Tongue (tissue), 2 donors: ENCODE data around the gene BABAM2. TPM values are rescaled to one million over a fixed set of nuclear protein-coding genes. Genes with fewer than 3 reads are reported as not detected.
"Not testable (repeated sequence)": the region's sequence is repeated elsewhere in the genome, so short reads cannot be mapped to it uniquely, and the experiment has no call there.

Source experiments
- DNase-seq: peaks from one replicate; pipeline ENCODE4 v3.0.0-alpha.2; 2015
- total RNA-seq: library from RNA; depleted of rRNA; stranded (reverse); fragments of >200 nt; gene quantifications from one replicate; pipeline ENCODE4 v1.2.3, GENCODE V29; 2014

The BABAM2 gene
- total RNA-seq, 1 donor from 2014 or later: 16.1 TPM

- not testable (repeated sequence) for DNase-seq
Observed at GRCh38 chr2:28255231-28255630, 364.7 kb downstream of the BABAM2 start.

GRCh38 chr2:28257182-28257581 lies 366.7 kb downstream of the BABAM2 start:
- no peak for DNase-seq

GRCh38 chr2:28259226-28259625 lies 368.7 kb downstream of the BABAM2 start:
- not testable (repeated sequence) for DNase-seq

- peak; percentile 52 for DNase-seq
Observed at GRCh38 chr2:28263690-28264089, 373.2 kb downstream of the BABAM2 start.

- no peak for DNase-seq
Observed at GRCh38 chr2:28267282-28267681, 376.8 kb downstream of the BABAM2 start.

- no peak for DNase-seq
Observed at GRCh38 chr2:28268386-28268785, 377.9 kb downstream of the BABAM2 start.

GRCh38 chr2:28269019-28269784 lies 378.7 kb downstream of the BABAM2 start:
- DNase-seq: no peak

GRCh38 chr2:28270456-28271152 lies 380.1 kb downstream of the BABAM2 start:
- no peak for DNase-seq

GRCh38 chr2:28271231-28271918 lies 380.8 kb downstream of the BABAM2 start:
- DNase-seq: no peak

- DNase-seq: no peak
Observed at GRCh38 chr2:28271919-28272250, 381.4 kb downstream of the BABAM2 start.

- no peak for DNase-seq
Observed at GRCh38 chr2:28273751-28274150, 383.2 kb downstream of the BABAM2 start.

- no peak for DNase-seq
Observed at GRCh38 chr2:28274911-28275685, 384.6 kb downstream of the BABAM2 start.

- DNase-seq: no peak
Observed at GRCh38 chr2:28276076-28276618, 385.6 kb downstream of the BABAM2 start.

- DNase-seq: no peak
Observed at GRCh38 chr2:28276807-28277206, 386.3 kb downstream of the BABAM2 start.

- no peak for DNase-seq
Observed at GRCh38 chr2:28277466-28277865, 386.9 kb downstream of the BABAM2 start.

GRCh38 chr2:28279371-28279770 lies 388.8 kb downstream of the BABAM2 start:
- no peak for DNase-seq

GRCh38 chr2:28280619-28281018 lies 390.1 kb downstream of the BABAM2 start:
- DNase-seq: no peak

GRCh38 chr2:28281739-28282138 lies 391.2 kb downstream of the BABAM2 start:
- DNase-seq: no peak

- no peak for DNase-seq
Observed at GRCh38 chr2:28282248-28282647, 391.7 kb downstream of the BABAM2 start.

GRCh38 chr2:28282861-28283646 lies 392.5 kb downstream of the BABAM2 start:
- DNase-seq: no peak

GRCh38 chr2:28283861-28284260 lies 393.3 kb downstream of the BABAM2 start:
- DNase-seq: no peak
